Stimulated activated CD8-positive, alpha-beta memory T cell treated with anti-CD3 and anti-CD28 coated beads, Interleukin-4, amount 100 ng/mL, for 48 hours (primary cell): Measurements from ENCODE around the gene PYHIN1.

Experiments used
- DNase-seq: peaks from one replicate; pipeline ENCODE4 v3.0.0-alpha.2; 2020

Gene PYHIN1

GRCh38 chr1:159023723-159024122 lies 92.4 kb downstream of the PYHIN1 start:
- DNase-seq: no peak

DNA sequence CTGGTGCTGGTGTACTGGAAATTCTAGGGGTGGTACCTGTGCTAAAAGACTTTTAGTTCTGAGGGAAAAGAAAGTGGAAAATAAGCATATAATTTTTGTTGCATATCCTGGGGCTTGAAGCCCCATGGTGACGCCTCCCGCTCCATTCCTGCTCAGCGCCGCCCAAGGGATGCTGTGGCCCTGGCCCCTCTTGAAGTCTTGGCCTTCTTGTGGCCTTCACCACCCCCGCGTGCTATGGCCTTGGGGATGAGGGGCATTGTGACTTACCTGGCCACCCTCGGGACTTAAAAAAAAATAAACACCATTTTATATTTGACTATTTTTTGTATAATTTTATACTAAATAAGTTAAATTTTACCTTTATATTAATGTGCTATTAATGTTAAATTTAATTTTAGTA lies 93.7 kb downstream of the PYHIN1 start:
- DNase-seq: no peak
